ENCODE measurements around the gene FBXL16.
A peak's percentile ranks its signal among the peaks of the same experiment; 100 is the strongest.

FBXL16 gene

GRCh38 chr16:689175-689897 is 16.3 kb downstream of the FBXL16 start:
- no peak for DNase-seq (ENCODE audit: low read depth)

DNA sequence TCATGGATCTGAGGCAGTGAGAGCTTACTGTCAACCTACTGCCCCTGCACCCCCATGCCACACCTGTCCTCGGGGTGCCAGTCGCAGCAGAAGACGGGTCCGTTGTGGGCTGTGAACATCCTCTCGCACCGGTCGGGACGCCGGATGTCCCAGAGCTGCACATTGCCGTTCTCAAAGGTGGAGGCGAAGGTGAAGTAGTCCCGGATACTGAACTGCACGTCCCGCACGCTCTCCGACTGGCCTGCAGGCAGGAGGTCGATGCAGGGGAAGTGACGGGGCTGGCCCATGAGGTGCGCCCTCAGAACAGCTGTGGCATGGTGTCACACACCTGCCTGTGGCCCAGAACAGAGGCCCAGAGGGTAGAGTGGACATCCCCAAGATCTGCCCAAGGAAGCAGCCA is 18.1 kb downstream of the FBXL16 start:
- DNase-seq (ENCODE audit: low read depth), result no peak

GRCh38 chr16:686459-687260 is 18.9 kb downstream of the FBXL16 start:
- no peak for DNase-seq (ENCODE audit: low read depth)

- DNase-seq (ENCODE audit: low read depth), result no peak
Measured at GRCh38 chr16:685967-686366, 19.6 kb downstream of the FBXL16 start.

DNA sequence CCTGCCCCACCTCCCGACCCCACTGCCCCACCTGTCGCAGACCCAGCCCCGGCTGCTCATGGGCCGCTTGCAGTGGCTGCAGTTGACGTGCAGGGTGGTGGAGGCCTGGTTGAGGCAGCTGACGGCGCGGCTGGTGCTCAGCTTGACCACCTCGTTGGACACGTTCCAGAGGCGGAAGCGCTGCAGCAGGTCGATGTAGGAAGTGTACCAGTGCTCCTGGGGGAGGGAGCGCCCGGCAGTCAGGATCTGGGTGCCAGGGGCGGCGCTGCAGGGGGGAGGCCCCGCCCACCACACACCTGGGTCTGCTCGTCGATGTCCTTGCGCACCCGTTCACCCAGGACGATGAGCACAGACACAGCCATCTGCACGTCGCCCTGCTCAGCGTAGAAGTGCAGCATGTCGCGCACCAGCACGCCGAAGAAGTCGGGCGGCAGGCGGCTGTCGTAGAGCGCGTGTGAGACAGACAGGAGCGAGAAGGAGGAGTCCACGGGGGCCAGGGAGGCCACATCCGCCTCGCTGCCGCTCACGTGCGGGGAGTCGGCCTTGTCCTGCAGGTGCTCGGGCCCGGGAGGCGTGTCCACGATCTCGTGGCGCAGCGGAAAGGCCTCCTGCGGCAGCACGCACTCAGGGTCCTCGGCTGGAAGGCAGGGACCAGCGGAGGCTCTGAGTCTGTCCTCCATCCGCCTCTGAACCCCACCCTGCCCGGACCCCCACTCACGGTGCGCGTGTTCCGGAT is 20.5 kb downstream of the FBXL16 start:
- DNase-seq (ENCODE audit: low read depth), result no peak

DNA sequence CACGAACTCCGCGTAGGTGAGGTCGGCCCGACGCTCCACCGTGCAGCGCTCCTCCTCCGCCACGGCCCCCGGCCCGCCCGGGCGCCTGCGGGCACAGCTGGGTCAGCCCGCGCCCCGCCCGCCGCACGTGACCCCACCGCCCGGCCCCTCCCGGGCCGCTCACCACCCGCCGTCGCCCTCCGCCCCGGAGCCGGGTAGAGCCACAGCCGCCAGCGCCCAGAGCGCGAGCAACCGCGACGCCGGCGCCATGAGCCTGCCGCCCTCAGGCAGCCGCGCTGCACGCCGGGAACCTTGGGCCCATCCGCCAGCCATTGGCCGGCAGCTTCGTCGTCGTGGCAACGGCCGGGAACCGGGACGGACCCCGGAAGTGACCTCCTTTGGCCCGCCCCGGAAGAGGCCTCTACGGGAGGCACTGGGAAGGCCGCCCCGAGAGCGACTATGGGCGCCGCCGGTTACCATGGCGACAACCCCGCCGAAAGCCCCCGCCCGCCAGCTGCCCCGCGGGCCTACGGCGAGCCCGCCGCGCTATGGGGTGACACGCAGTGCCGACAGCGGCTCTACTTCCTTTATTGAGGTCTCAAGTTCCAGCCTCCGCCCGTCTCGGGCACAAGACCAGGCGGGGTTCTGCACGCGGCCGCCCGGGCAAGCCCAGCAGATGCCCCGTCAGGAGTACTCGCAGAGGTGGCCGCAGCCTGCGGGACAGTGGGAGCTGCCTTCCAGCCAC is 21.4 kb downstream of the FBXL16 start, which contains the start of gene JMJD8:
Gene JMJD8 (minus strand): TSS at position 264 of the 724 bp plus-strand sequence. CDS start 15 bp downstream, at position 249.
- peak; percentile 49 for DNase-seq (ENCODE audit: low read depth)

GRCh38 chr16:683396-684070 is 22.1 kb downstream of the FBXL16 start:
- no peak for DNase-seq (ENCODE audit: low read depth)

- no peak for DNase-seq (ENCODE audit: low read depth)
Measured at GRCh38 chr16:682493-683395, 22.9 kb downstream of the FBXL16 start.

- no peak for DNase-seq (ENCODE audit: low read depth)
Measured at GRCh38 chr16:681746-682427, 23.7 kb downstream of the FBXL16 start.

GRCh38 chr16:680967-681745 is 24.4 kb downstream of the FBXL16 start:
- no peak for DNase-seq (ENCODE audit: low read depth)

DNA sequence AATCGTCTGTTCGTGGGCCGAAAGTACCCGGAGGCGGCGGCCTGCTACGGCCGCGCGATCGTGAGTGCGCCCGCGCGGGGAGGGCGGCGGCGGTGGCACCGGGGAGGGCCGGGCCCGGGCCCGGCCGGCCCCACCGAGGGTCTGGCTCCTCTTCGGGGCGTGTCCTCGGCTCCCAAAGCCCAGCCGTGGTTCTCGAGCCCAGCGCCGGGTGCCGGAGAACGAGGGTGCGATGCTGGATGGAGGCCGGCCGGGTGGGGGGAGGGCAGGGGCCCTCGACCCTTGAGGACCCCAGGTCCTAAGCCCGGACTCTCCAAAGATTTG is 25.0 kb downstream of the FBXL16 start:
- no peak for DNase-seq (ENCODE audit: low read depth)

DNA sequence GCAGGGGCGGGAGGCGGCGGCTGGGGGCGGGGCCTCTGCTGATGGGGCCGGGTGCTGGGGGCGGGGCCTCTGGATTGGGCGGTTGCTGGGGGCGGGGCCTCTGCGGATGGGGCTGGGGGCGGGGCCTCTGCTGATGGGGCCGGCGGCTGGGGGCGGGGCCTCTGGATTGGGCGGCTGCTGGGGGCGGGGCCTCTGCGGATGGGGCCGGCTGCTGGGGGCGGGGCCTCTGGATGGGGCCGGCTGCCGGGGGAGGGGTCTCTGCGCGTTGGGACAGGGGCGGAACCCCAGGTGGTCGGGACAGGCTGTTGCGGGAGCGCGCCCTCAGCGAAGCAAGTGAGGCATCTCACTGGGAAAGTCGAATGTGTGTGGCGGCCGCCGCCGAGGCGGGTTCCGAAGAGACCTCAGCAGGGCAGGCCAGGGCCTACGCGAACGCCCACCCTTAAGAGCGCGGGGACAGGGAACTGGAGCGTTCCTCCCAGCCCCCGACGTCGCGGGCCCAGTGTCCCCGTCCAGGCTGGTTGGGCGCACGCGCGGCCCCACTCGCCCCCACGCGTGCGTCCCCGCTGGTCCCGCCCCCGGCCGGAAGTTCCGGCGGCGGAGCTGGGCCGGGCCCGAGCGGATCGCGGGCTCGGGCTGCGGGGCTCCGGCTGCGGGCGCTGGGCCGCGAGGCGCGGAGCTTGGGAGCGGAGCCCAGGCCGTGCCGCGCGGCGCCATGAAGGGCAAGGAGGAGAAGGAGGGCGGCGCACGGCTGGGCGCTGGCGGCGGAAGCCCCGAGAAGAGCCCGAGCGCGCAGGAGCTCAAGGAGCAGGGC is 25.6 kb downstream of the FBXL16 start, which contains the start of gene STUB1:
Gene STUB1 (plus strand): TSS at position 597 of the 811 bp plus-strand sequence. CDS start 116 bp downstream, at position 713.
- DNase-seq (ENCODE audit: low read depth), result peak; percentile 49

GRCh38 chr16:678858-679813 is 26.5 kb downstream of the FBXL16 start:
- no peak for DNase-seq (ENCODE audit: low read depth)

GRCh38 chr16:678209-678857 is 27.3 kb downstream of the FBXL16 start:
- DNase-seq (ENCODE audit: low read depth), result no peak

DNA sequence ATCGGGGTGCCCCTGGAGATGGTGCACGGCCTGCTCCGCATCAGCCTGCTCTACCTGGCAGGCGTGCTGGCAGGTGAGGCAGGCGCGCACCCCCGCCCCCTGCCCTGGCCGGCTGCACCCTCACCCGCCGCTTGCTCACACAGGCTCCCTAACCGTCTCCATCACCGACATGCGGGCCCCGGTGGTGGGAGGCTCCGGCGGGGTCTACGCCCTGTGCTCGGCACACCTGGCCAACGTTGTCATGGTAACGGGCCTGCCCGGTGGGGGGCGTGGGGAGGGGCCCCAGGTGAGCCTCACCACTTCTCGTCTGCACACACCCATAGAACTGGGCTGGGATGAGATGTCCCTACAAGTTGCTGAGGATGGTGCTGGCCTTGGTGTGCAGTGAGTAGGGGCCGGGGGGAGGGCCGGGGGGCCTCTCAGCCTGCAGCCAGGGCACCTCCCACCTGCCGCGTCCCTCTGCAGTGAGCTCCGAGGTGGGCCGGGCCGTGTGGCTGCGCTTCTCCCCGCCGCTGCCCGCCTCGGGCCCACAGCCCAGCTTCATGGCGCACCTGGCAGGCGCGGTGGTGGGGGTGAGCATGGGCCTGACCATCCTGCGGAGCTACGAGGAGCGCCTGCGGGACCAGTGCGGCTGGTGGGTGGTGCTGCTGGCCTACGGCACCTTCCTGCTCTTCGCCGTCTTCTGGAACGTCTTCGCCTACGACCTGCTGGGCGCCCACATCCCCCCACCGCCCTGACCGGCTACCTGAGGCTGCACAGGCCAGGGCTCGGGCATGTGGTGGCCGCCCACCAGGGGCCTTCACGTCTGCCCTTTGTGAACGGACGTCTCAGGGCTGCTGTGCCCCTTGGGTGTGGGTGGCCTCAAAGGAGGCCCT is 28.0 kb downstream of the FBXL16 start:
- no peak for DNase-seq (ENCODE audit: low read depth)
